HepG2 (cell line): ENCODE results near the gene SLC23A3. TPM values are rescaled to one million over a fixed set of nuclear protein-coding genes. Genes with fewer than 3 reads are reported as not detected.

Experiments
- FOXJ3 ChIP-seq: sonication (generic); formaldehyde crosslinking; IDR thresholded peaks from 2 replicates; pipeline ENCODE4 v1.4.0; 2020; ENCODE audit warnings: missing genetic modification reagents, mild to moderate bottlenecking, borderline replicate concordance
- MAFK ChIP-seq, 2 experiments: IDR thresholded peaks in 1 of 2; conservative IDR thresholded peaks in 1 of 2; 2 replicates each; pipeline ENCODE4 v1.6.1; 2011; ENCODE audit warnings: improper control_type of control experiment in 2 of 2, low read length in 2 of 2
- MED13 ChIP-seq: sonication (generic); formaldehyde crosslinking; IDR thresholded peaks from 2 replicates; pipeline ENCODE4 v1.5.0; 2020; ENCODE audit warnings: missing genetic modification reagents
- MEIS1 ChIP-seq: sonication (generic); formaldehyde crosslinking; IDR thresholded peaks from 2 replicates; pipeline ENCODE4 v1.9.0; 2021; ENCODE audit warnings: mild to moderate bottlenecking, missing genetic modification reagents, moderate library complexity, borderline replicate concordance
- MEIS2 ChIP-seq: sonication (generic); formaldehyde crosslinking; IDR thresholded peaks from 2 replicates; pipeline ENCODE4 v1.9.0; 2021; ENCODE audit warnings: mild to moderate bottlenecking, missing genetic modification reagents
- NFE2L2 ChIP-seq: fragments of 150-350 bp; IDR thresholded peaks from 2 replicates; pipeline ENCODE4 v1.6.1; 2014; ENCODE audit warnings: low read length
- NONO ChIP-seq, 2 experiments: fragments of 450-650 bp in 1 of 2; sonication (generic) in 1 of 2; formaldehyde crosslinking in 1 of 2; IDR thresholded peaks in 1 of 2; conservative IDR thresholded peaks in 1 of 2; 2 replicates each; pipeline versions ENCODE4 v1.6.1 to v1.8.0; 2017 to 2022; ENCODE audit warnings: mild to moderate bottlenecking in 1 of 2, missing genetic modification reagents in 1 of 2, moderate library complexity in 1 of 2
- NR2F2 ChIP-seq: IDR thresholded peaks from 2 replicates; pipeline ENCODE4 v1.6.1; 2012; ENCODE audit warnings: low read depth, inconsistent platforms, borderline replicate concordance
- RAD21 ChIP-seq: fragments of 450-650 bp; formaldehyde crosslinking; IDR thresholded peaks from 2 replicates; pipeline ENCODE4 v1.5.0; 2020; ENCODE audit warnings: mild to moderate bottlenecking
- TCF12 ChIP-seq, 2 experiments: fragments of 450-650 bp in 1 of 2; sonication (generic) in 1 of 2; formaldehyde crosslinking in 1 of 2; IDR thresholded peaks; 2 replicates each; pipeline versions ENCODE4 v1.6.1 to v1.8.0; 2017 to 2022; ENCODE audit warnings: antibody characterized with exemption in 1 of 2, mild to moderate bottlenecking in 1 of 2, missing genetic modification reagents in 1 of 2, moderate library complexity in 1 of 2
- THYN1 ChIP-seq: sonication (generic); formaldehyde crosslinking; IDR thresholded peaks from 2 replicates; pipeline ENCODE4 v1.8.1; 2023; ENCODE audit warnings: low read depth, mild to moderate bottlenecking, moderate library complexity, missing genetic modification reagents, borderline replicate concordance
- ZNF281 ChIP-seq: sonication (generic); formaldehyde crosslinking; IDR thresholded peaks from 2 replicates; pipeline ENCODE4 v1.4.0; 2020; ENCODE audit warnings: missing genetic modification reagents, borderline replicate concordance
- ZNF296 ChIP-seq: sonication (generic); formaldehyde crosslinking; conservative IDR thresholded peaks from 2 replicates; pipeline ENCODE4 v1.5.0; 2020; ENCODE audit warnings: mild to moderate bottlenecking, missing genetic modification reagents
- ZNF446 ChIP-seq: sonication (generic); formaldehyde crosslinking; IDR thresholded peaks from 2 replicates; pipeline ENCODE4 v1.5.0; 2020; ENCODE audit warnings: mild to moderate bottlenecking, missing genetic modification reagents
- ZNF558 ChIP-seq: sonication (generic); formaldehyde crosslinking; IDR thresholded peaks from 2 replicates; pipeline ENCODE4 v1.9.0; 2022; ENCODE audit warnings: mild to moderate bottlenecking, missing genetic modification reagents, borderline replicate concordance
- ZNF614 ChIP-seq: IDR thresholded peaks from 2 replicates; pipeline ENCODE4 v1.6.1; 2018; ENCODE audit warnings: missing biosample characterization, missing genetic modification reagents, inconsistent platforms, borderline replicate concordance
- ZNF724P ChIP-seq: sonication (generic); formaldehyde crosslinking; IDR thresholded peaks from 2 replicates; pipeline ENCODE4 v1.8.0; 2022; ENCODE audit warnings: missing genetic modification reagents, borderline replicate concordance
- ZNF737 ChIP-seq: sonication (generic); formaldehyde crosslinking; IDR thresholded peaks from 2 replicates; pipeline ENCODE4 v1.5.0; 2020; ENCODE audit warnings: missing genetic modification reagents, mild to moderate bottlenecking, borderline replicate concordance
- polyA plus RNA-seq, 8 experiments: library from polyadenylated mRNA; depleted of rRNA in 3 of 8; stranded (reverse) in 7 of 8; unstranded in 1 of 8; fragments of >200 nt; fragmentation: Illumina TruSeq in 4 of 8; extraction: Trizol in 4 of 8; gene quantifications; 2 replicates each; pipeline versions ENCODE4 v1.2.1 to v1.2.3, GENCODE V29; 2011 to 2016; ENCODE audit warnings: low read depth in 4 of 8, missing spikeins in 1 of 8, mixed read lengths in 1 of 8; ENCODE audit not compliant: insufficient read depth in 1 of 8
- total RNA-seq, 5 experiments: library from RNA; depleted of rRNA; stranded (reverse); fragments of >200 nt; fragmentation: Illumina TruSeq; extraction: Trizol; gene quantifications; 2 replicates each; pipeline ENCODE4 v1.2.3, GENCODE V29; 2016; ENCODE audit warnings: low read depth in 1 of 5
- TF ChIP-seq, protein P1 (sequence below): sonication (generic); formaldehyde crosslinking; IDR thresholded peaks from 2 replicates; pipeline ENCODE4 v1.5.0; 2020; ENCODE audit warnings: missing genetic modification reagents, mild to moderate bottlenecking, borderline replicate concordance
- TF ChIP-seq, protein P2 (sequence below): sonication (generic); formaldehyde crosslinking; IDR thresholded peaks from 2 replicates; pipeline ENCODE4 v1.4.0; 2020; ENCODE audit warnings: missing genetic modification reagents, borderline replicate concordance
- TF ChIP-seq, protein P3 (sequence below): sonication (generic); formaldehyde crosslinking; IDR thresholded peaks from 2 replicates; pipeline ENCODE4 v1.8.1; 2023; ENCODE audit warnings: missing genetic modification reagents, inconsistent platforms, borderline replicate concordance

The SLC23A3 gene
- total and polyA plus RNA-seq, 2 of the 13 experiments (the other 11 are each of a cell fraction or from before 2014, with no cell fraction given), result 0.38 to 0.78 TPM

DNA sequence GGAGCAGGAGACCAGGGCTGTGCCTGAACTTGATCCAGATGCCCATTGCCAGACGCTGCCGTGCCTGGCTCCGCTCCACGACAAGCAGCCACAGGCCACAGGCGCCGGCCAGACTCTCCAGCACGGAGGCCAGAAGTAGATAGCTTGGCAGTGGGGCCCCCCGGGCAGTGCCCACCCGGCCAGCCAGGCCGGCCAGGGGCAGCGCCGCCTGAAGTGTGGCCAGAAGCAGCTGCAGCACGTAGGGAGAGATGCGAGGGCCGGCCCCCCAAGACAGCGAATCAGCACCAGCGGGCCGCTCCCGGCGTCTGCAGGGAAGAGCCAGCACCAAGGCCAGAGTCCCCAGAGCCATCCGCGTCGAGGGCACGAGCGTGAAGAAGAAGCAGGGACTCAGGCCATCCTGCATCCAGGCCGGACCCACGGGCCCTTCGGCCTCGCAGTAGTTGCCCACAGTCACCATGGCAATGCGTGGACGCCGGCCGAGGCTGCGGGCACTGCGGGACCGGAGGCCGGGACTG is 48.4 kb upstream of the SLC23A3 start (continued):
- TF ChIP-seq, protein P1, sequence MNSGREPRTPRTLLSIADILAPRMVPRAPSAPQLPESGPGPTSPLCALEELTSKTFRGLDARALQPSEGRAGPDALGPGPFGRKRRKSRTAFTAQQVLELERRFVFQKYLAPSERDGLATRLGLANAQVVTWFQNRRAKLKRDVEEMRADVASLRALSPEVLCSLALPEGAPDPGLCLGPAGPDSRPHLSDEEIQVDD (CRISPR knock-in tag), result no peak; the same call in 1 of the 2 replicates
- TF ChIP-seq NONO (IDR thresholded peaks at IDR 0.05) (no peak), NONO (CRISPR knock-in tag; conservative IDR thresholded peaks at IDR 0.05) (no peak), ZNF724P (CRISPR knock-in tag) (no peak; the same call in 1 of the 2 replicates), MED13 (CRISPR knock-in tag) (no peak), RAD21 (CRISPR knock-in tag) (0 out of 2 replicates have a peak, but pooled peaks have one; percentile 22), NFE2L2 (no peak), FOXJ3 (CRISPR knock-in tag) (0 out of 2 replicates have a peak, but pooled peaks have one; percentile 10), ZNF446 (no peak), ZNF614 (no peak; the same call in 1 of the 2 replicates), MAFK (conservative IDR thresholded peaks at IDR 0.05 in 1 of 2, IDR thresholded peaks at IDR 0.05 in 1 of 2; ENCODE audit: low read length in 2 of 2) (no peak), ZNF296 (CRISPR knock-in tag) (peak; percentile 6; the same call in 1 of the 2 replicates), ZNF558 (peak; percentile 88; the same call in 1 of the 2 replicates), TCF12 (IDR thresholded peaks at IDR 0.05) (no peak), TCF12 (CRISPR knock-in tag; IDR thresholded peaks at IDR 0.05) (no peak), ZNF281 (CRISPR knock-in tag) (0 out of 2 replicates have a peak, but pooled peaks have one; percentile 5), THYN1 (CRISPR knock-in tag) (no peak), MEIS1 (CRISPR knock-in tag) (no peak; the same call in 1 of the 2 replicates), NR2F2 (no peak), ZNF737 (CRISPR knock-in tag) (peak; percentile 89; the same call in 1 of the 2 replicates), MEIS2 (CRISPR knock-in tag) (no peak)
- TF ChIP-seq, protein P2, sequence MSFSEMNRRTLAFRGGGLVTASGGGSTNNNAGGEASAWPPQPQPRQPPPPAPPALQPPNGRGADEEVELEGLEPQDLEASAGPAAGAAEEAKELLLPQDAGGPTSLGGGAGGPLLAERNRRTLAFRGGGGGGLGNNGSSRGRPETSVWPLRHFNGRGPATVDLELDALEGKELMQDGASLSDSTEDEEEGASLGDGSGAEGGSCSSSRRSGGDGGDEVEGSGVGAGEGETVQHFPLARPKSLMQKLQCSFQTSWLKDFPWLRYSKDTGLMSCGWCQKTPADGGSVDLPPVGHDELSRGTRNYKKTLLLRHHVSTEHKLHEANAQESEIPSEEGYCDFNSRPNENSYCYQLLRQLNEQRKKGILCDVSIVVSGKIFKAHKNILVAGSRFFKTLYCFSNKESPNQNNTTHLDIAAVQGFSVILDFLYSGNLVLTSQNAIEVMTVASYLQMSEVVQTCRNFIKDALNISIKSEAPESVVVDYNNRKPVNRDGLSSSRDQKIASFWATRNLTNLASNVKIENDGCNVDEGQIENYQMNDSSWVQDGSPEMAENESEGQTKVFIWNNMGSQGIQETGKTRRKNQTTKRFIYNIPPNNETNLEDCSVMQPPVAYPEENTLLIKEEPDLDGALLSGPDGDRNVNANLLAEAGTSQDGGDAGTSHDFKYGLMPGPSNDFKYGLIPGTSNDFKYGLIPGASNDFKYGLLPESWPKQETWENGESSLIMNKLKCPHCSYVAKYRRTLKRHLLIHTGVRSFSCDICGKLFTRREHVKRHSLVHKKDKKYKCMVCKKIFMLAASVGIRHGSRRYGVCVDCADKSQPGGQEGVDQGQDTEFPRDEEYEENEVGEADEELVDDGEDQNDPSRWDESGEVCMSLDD, result peak; percentile 86; the same call in 1 of the 2 replicates
- TF ChIP-seq, protein P3, sequence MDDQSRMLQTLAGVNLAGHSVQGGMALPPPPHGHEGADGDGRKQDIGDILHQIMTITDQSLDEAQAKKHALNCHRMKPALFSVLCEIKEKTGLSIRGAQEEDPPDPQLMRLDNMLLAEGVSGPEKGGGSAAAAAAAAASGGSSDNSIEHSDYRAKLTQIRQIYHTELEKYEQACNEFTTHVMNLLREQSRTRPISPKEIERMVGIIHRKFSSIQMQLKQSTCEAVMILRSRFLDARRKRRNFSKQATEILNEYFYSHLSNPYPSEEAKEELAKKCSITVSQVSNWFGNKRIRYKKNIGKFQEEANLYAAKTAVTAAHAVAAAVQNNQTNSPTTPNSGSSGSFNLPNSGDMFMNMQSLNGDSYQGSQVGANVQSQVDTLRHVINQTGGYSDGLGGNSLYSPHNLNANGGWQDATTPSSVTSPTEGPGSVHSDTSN (CRISPR knock-in tag), result peak; percentile 32; the same call in 1 of the 2 replicates
